ENCODE results near the gene NONO.
"Not testable (repeated sequence)": the region's sequence is repeated elsewhere in the genome, so short reads cannot be mapped to it uniquely, and the experiment has no call there.

Gene NONO

DNA sequence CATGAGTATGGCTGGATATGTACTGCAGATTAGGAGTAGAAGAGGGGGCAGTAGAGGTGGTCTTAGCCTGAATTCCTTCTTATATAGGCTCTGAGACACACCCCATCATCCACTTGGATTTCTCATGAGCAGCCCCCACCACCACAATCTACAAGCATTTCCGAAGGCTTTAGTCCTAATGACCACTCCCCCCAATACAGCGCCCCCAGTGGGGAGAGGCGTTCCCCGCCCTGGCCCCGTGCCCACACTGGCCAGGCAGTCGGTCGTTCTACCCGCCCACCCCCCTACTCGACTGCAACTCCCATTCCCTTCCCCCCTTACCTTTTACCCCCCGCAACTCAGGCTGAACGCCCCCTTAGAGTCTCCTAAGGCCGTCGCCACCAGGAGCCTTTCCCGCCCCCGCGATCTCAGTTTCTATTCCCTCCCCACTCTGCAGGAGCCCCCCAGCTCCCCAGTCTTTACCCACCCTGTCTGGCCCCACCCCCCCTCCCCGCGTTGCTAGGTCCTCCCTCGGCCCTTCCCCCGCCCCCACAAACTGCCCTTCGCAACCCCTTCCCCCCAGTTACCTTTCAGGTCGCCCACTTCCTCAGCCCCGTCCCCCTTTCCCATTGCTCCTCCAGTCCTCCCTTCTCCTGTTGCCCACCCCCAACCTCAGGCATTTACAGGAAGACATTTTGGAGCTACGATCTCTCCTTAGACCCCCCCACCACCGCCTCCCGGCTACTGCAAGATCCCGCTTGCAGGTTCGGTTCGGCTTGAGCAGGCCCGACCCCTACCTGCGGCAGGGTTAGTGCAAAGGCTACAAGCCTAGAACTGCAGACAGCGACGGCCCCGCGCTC is 30.0 kb upstream of the NONO start:
- Histone ChIP-seq H3K27me3 (ENCODE audit: control insufficient read depth in 1 of 2, insufficient read depth in 2 of 2, low read length in 2 of 2) (peaks cover 0 to 8% of the 10 kb centered on the region in 2 donors), H3K9ac (ENCODE audit: low read length in 2 of 2) (peak overlapping the region; percentile 68 to 72), H3K27ac (ENCODE audit: low read length) (peak overlapping the region; percentile 84)

GRCh38 chrX:71254092-71254963 is 29.1 kb upstream of the NONO start, which contains the start of gene ZMYM3:
TSS of gene ZMYM3 (minus strand) at chrX:71254140. CDS start at chrX:71253255, 885 bp downstream.
- Histone ChIP-seq H3K27ac (ENCODE audit: low read length) (peak within 1 kb of the TSS; percentile 84), H3K36me3 (ENCODE audit: control insufficient read depth in 2 of 2, insufficient read depth in 2 of 2, low read length in 2 of 2) (peaks cover 0 to 4% of the 10 kb centered on the region in 2 donors), H3K4me3 (ENCODE audit: low read length in 2 of 2) (peak within 1 kb of the TSS; percentile 70 to 79), H3K9ac (ENCODE audit: low read length in 2 of 2) (peak within 1 kb of the TSS; percentile 74 to 79), H3K4me1 (ENCODE audit: control insufficient read depth, insufficient read depth, low read length) (peaks cover 20% of the 10 kb centered on the region), H3K27me3 (ENCODE audit: control insufficient read depth in 1 of 2, insufficient read depth in 2 of 2, low read length in 2 of 2) (peaks cover 0 to 8% of the 10 kb centered on the region in 2 donors), H3K9me3 (ENCODE audit: control insufficient read depth in 2 of 2, low read length in 2 of 2) (no peaks in the 10 kb centered on the region)

More for the DNA sequence above, 30.0 kb upstream of the NONO start:
- Histone ChIP-seq H3K4me3 (ENCODE audit: low read length in 2 of 2) (peak overlapping the region; percentile 60 to 79), H3K9me3 (ENCODE audit: control insufficient read depth in 2 of 2, low read length in 2 of 2) (no peaks in the 10 kb centered on the region), H3K4me1 (ENCODE audit: control insufficient read depth, insufficient read depth, low read length) (peaks cover 20% of the 10 kb centered on the region), H3K36me3 (ENCODE audit: control insufficient read depth in 2 of 2, insufficient read depth in 2 of 2, low read length in 2 of 2) (peaks cover 0 to 8% of the 10 kb centered on the region in 2 donors)

DNA sequence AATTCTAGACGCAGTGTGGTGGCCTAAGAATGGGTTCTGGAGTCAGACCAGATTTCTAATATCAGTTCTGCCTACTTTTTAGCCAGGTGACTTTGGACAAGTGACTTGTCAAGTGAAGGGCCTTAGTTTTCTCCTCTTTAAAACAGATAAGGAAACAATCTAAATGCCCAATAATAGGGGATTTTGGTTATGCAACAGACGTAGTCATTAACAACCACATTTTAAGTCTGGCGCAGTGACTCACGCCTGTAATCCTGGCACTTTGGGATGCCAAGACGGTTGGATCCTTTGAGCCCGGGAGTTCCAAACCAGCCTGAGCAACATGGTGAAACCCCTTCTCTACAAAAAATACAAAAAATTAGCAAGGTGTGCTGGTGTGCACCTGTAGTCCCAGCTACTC is 27.4 kb upstream of the NONO start:
- H3K9me3 ChIP-seq (ENCODE audit: control insufficient read depth in 2 of 2, low read length in 2 of 2): no peaks in the 10 kb centered on the region
- H3K4me1 ChIP-seq (ENCODE audit: control insufficient read depth, insufficient read depth, low read length): peaks cover 20% of the 10 kb centered on the region
- peaks cover 0 to 5% of the 10 kb centered on the region in 2 donors for H3K27me3 ChIP-seq (ENCODE audit: control insufficient read depth in 1 of 2, insufficient read depth in 2 of 2, low read length in 2 of 2)
- peak overlapping the region; percentile 84 for H3K27ac ChIP-seq (ENCODE audit: low read length)
- H3K9ac ChIP-seq (ENCODE audit: low read length in 2 of 2): no peak overlapping the region
- H3K4me3 ChIP-seq (ENCODE audit: low read length in 2 of 2): no peak overlapping the region
- no peaks in the 10 kb centered on the region for H3K36me3 ChIP-seq (ENCODE audit: control insufficient read depth in 2 of 2, insufficient read depth in 2 of 2, low read length in 2 of 2)

DNA sequence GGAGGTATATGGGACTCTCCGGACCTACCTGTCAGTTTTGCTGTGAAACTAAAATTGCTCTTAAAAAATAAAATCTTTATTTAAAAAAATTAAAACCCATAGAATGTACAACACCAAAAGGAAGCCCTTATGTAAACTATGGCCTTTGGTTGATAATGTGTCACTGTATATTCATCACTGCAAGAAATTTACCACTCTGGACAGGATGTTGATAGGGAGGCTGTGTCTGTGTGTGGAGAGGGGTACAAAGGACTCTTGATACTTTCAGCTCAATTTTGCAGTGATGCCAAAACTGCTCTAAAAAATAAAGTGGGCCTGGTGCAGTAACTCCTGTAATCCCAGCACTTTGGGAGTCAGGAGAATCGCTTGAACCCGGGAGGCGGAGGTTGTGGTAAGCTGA is 26.6 kb upstream of the NONO start:
- H3K4me1 ChIP-seq (ENCODE audit: control insufficient read depth, insufficient read depth, low read length): peaks cover 19% of the 10 kb centered on the region
- H3K9me3 ChIP-seq (ENCODE audit: control insufficient read depth in 2 of 2, low read length in 2 of 2): no peaks in the 10 kb centered on the region
- H3K9ac ChIP-seq (ENCODE audit: low read length in 2 of 2): no peak overlapping the region
- no peak overlapping the region for H3K4me3 ChIP-seq (ENCODE audit: low read length in 2 of 2)
- peaks cover 0 to 5% of the 10 kb centered on the region in 2 donors for H3K27me3 ChIP-seq (ENCODE audit: control insufficient read depth in 1 of 2, insufficient read depth in 2 of 2, low read length in 2 of 2)
- no peaks in the 10 kb centered on the region for H3K36me3 ChIP-seq (ENCODE audit: control insufficient read depth in 2 of 2, insufficient read depth in 2 of 2, low read length in 2 of 2)
- H3K27ac ChIP-seq (ENCODE audit: low read length): no peak overlapping the region

GRCh38 chrX:71268624-71269023 is 14.8 kb upstream of the NONO start:
- H3K27ac ChIP-seq (ENCODE audit: low read length); H3K27me3 ChIP-seq (ENCODE audit: control insufficient read depth in 1 of 2, insufficient read depth in 2 of 2, low read length in 2 of 2); H3K9ac ChIP-seq (ENCODE audit: low read length in 2 of 2); H3K4me1 ChIP-seq (ENCODE audit: control insufficient read depth, insufficient read depth, low read length); H3K36me3 ChIP-seq (ENCODE audit: control insufficient read depth in 2 of 2, insufficient read depth in 2 of 2, low read length in 2 of 2); H3K4me3 ChIP-seq (ENCODE audit: low read length in 2 of 2); H3K9me3 ChIP-seq (ENCODE audit: control insufficient read depth in 2 of 2, low read length in 2 of 2): not testable (repeated sequence)

DNA sequence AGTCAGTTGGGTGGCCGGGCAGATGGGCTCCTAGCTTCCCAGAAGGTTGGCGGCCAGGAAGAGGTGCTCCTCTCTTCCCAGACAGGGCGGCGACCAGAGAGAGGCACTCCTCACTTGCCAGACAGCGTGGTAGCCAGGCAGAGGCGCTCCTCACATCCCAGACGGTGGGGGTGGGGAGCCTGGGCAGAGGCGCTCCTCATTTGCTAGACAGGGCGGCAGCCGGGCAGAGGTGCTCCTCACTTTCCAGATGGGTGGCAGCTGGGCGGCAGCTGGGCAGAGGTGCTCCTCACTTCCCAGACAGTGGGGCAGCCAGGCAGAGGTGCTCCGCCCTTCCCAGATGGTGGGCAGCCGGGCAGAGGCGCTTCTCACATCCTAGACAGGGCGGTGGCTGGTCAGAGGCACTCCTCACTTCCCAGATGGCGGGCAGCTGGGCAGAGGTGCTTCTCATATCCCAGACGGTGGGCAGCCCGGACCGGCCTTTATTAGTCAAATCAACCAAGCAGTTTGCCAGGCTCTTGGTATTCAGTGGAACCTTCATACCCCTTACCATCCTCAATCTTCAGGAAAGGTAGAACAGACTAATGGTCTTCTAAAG is 13.5 kb upstream of the NONO start:
- no peaks in the 10 kb centered on the region for H3K9me3 ChIP-seq (ENCODE audit: control insufficient read depth in 2 of 2, low read length in 2 of 2)
- no peaks in the 10 kb centered on the region for H3K27me3 ChIP-seq (ENCODE audit: control insufficient read depth in 1 of 2, insufficient read depth in 2 of 2, low read length in 2 of 2)
- H3K4me1 ChIP-seq (ENCODE audit: control insufficient read depth, insufficient read depth, low read length): no peaks in the 10 kb centered on the region
- H3K36me3 ChIP-seq (ENCODE audit: control insufficient read depth in 2 of 2, insufficient read depth in 2 of 2, low read length in 2 of 2): no peaks in the 10 kb centered on the region
- no peak overlapping the region for H3K4me3 ChIP-seq (ENCODE audit: low read length in 2 of 2)
- H3K9ac ChIP-seq (ENCODE audit: low read length in 2 of 2): no peak overlapping the region
- H3K27ac ChIP-seq (ENCODE audit: low read length): no peak overlapping the region

- not testable (repeated sequence) for H3K27ac ChIP-seq (ENCODE audit: low read length); H3K27me3 ChIP-seq (ENCODE audit: control insufficient read depth in 1 of 2, insufficient read depth in 2 of 2, low read length in 2 of 2); H3K9ac ChIP-seq (ENCODE audit: low read length in 2 of 2)
These were observed 11.1 kb upstream of the NONO start for GRCh38 chrX:71272313-71272712.

DNA sequence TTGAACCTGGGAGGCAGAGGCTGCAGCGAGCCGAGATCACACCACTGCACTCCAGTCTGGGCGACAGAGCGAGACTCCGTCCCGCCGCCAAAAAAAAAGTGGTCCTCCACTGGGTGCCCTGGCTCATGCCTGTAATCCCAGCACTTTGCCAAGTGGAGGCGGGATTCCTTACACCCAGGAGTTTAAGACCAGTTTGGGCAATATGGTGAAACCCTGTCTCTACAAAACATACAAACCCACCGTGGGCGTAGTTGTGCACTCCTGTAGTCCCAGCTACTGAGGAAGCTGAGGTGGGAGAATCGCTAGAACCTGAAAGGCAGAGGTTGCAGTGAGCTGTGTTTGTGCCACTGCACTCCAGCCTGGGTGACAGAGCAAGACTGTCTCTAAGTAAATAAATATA is 2.1 kb upstream of the NONO start:
- not testable (repeated sequence) for H3K4me1 ChIP-seq (ENCODE audit: control insufficient read depth, insufficient read depth, low read length); H3K36me3 ChIP-seq (ENCODE audit: control insufficient read depth in 2 of 2, insufficient read depth in 2 of 2, low read length in 2 of 2); H3K4me3 ChIP-seq (ENCODE audit: low read length in 2 of 2); H3K27ac ChIP-seq (ENCODE audit: low read length); H3K9ac ChIP-seq (ENCODE audit: low read length in 2 of 2); H3K9me3 ChIP-seq (ENCODE audit: control insufficient read depth in 2 of 2, low read length in 2 of 2); H3K27me3 ChIP-seq (ENCODE audit: control insufficient read depth in 1 of 2, insufficient read depth in 2 of 2, low read length in 2 of 2)

More at GRCh38 chrX:71272313-71272712, 11.1 kb upstream of the NONO start:
- not testable (repeated sequence) for H3K4me1 ChIP-seq (ENCODE audit: control insufficient read depth, insufficient read depth, low read length); H3K36me3 ChIP-seq (ENCODE audit: control insufficient read depth in 2 of 2, insufficient read depth in 2 of 2, low read length in 2 of 2); H3K9me3 ChIP-seq (ENCODE audit: control insufficient read depth in 2 of 2, low read length in 2 of 2); H3K4me3 ChIP-seq (ENCODE audit: low read length in 2 of 2)

GRCh38 chrX:71282514-71283402 is 677 bp upstream of the NONO start:
- peak overlapping the region; percentile 88 for H3K27ac ChIP-seq (ENCODE audit: low read length)
- no peaks in the 10 kb centered on the region for H3K36me3 ChIP-seq (ENCODE audit: control insufficient read depth in 2 of 2, insufficient read depth in 2 of 2, low read length in 2 of 2)
- no peaks in the 10 kb centered on the region for H3K27me3 ChIP-seq (ENCODE audit: control insufficient read depth in 1 of 2, insufficient read depth in 2 of 2, low read length in 2 of 2)
- H3K4me1 ChIP-seq (ENCODE audit: control insufficient read depth, insufficient read depth, low read length): no peaks in the 10 kb centered on the region
- peak overlapping the region; percentile 52 to 70 for H3K4me3 ChIP-seq (ENCODE audit: low read length in 2 of 2)
- H3K9me3 ChIP-seq (ENCODE audit: control insufficient read depth in 2 of 2, low read length in 2 of 2): no peaks in the 10 kb centered on the region
- H3K9ac ChIP-seq (ENCODE audit: low read length in 2 of 2): peak overlapping the region; percentile 74 to 78

DNA sequence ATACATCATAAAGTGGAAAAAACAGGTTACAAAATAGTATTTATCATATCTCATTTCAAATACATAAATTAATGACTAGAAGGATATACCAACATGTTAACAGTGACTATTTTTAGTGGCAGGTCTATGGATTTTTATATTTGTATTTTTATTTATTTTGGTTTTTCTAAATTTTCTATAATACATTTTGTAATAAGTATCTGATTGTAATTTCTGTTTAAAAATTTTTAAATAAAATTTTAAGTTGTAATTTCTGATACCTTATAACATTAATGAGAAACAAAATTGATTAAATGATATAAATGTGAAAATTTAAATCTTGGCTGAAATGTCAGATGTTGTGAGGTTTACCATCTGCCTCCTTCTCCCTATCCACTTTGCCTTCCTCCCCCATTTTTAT is 2.5 kb downstream of the NONO start:
- Histone ChIP-seq H3K4me1 (ENCODE audit: control insufficient read depth, insufficient read depth, low read length) (no peaks in the 10 kb centered on the region), H3K9ac (ENCODE audit: low read length in 2 of 2) (peak overlapping the region in 1 of 2 donors; percentile 1), H3K9me3 (ENCODE audit: control insufficient read depth in 2 of 2, low read length in 2 of 2) (no peaks in the 10 kb centered on the region), H3K4me3 (ENCODE audit: low read length in 2 of 2) (no peak overlapping the region), H3K27me3 (ENCODE audit: control insufficient read depth in 1 of 2, insufficient read depth in 2 of 2, low read length in 2 of 2) (no peaks in the 10 kb centered on the region), H3K27ac (ENCODE audit: low read length) (no peak overlapping the region), H3K36me3 (ENCODE audit: control insufficient read depth in 2 of 2, insufficient read depth in 2 of 2, low read length in 2 of 2) (peaks cover 0 to 3% of the 10 kb centered on the region in 2 donors)
